HG03575 (cell line): Measurements from ENCODE around the gene PTGES.
"Not testable (repeated sequence)": the region's sequence is repeated elsewhere in the genome, so short reads cannot be mapped to it uniquely, and the experiment has no call there.

ENCODE experiments used
- ATAC-seq: cut with Tn5 transposase; IDR thresholded peaks from one replicate; pipeline ENCODE4 v1.9.1; 2021; ENCODE audit not compliant: unreplicated experiment, insufficient number of reproducible peaks, low FRiP score; ENCODE audit errors: extremely low read depth

Gene PTGES

DNA sequence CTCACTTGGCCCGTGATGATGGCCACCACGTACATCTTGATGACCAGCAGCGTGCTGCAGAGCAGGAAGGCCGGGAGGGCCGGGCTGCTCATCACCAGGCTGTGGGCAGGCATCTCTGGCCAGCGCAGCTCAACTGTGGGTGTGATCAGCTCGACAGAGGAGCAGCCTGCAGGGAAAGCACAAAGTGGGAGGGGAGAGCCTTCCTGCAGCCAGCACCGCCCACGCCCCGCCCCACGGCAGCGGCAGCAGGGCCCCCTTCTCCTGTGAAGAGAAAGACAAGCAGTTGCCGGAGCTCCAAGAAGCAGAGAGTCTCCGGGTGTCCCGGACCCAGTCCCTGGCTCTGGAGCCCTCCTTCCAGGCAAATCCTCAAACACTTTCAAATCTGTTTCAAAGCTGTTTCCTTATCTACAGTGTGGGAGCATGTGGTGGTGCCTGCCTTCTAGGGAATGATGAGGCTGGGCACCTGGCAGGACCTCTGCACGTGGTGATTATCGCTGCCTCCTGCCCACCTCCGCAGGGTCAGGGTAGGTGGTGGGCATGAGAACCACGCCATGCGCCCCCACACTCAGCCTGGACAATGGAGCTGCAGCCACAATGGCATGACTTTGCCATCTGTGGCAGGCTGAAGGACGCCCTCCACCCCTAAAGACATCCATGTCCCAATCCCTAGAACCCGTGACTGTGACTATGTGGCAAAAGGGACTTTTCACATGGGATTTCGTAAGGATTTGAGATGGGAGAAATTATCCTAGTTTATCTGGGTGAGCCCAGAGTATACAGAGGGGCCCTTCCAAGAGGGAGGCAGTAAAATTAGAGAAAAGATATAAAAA lies at the start of gene PTGES:
TSS of gene PTGES (minus strand) at position 143 of the 830 bp plus-strand sequence. CDS start at position 113, 30 bp downstream.
- ATAC-seq, result no peak

- no peak for ATAC-seq
Observed at GRCh38 chr9:129801504-129801903, 48.7 kb upstream of the PTGES start.

DNA sequence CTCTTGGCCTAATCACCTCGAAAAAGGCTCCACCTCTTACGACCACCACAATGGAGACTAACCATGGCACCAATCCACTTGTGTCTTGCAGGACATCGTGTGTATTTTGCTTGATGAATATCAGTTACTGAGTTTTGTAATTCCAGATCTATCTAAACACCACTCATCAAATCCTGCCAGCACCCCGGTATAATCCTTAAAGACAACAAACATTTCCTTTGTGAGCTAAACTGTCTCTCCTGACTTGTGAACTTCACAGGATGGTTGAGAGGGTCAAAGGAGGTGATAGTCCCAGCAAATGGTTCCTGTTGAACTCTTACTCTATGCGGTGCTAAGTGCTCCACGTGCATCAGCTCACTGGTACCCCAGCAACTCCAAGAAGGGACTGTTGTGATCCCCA lies 46.1 kb upstream of the PTGES start:
- no peak for ATAC-seq

GRCh38 chr9:129796029-129796428 lies 43.2 kb upstream of the PTGES start:
- ATAC-seq, result not testable (repeated sequence)

DNA sequence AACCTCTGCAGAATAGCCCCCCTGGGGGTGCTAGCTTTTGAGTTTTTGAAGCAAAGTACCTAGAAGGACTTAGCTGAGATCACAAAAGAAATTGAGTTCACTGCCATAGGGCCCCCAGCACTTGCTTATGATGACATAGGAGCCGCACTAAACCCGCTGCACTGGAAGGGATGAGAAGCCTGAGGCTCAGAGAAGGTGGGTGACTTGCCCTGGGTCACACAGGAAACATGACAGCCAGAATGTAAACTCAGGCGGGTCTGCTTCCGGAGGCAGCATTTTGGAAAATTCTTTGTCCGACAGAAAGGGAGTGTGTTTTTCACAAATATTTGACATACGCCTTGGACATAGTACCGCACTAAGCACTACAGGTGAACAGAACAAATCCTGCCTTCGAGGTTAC lies 41.7 kb upstream of the PTGES start:
- ATAC-seq, result no peak

DNA sequence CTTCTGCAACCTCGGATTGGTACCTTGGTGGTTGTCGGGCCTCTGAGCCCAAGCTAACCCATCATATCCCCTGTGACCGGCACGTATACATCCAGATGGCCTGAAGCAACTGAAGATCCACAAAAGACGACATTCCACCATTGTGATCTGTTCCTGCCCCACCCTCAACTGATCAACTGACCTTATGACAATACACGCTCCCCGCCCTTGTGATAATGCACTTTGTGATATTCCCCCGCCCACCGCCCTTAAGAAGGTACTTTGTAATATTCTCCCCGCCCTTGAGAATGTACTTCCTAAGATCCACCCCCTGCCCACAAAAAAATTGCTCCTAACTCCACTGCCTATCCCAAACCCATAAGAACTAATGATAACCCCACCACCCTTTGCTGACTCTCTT lies 33.6 kb upstream of the PTGES start:
- ATAC-seq, result no peak

DNA sequence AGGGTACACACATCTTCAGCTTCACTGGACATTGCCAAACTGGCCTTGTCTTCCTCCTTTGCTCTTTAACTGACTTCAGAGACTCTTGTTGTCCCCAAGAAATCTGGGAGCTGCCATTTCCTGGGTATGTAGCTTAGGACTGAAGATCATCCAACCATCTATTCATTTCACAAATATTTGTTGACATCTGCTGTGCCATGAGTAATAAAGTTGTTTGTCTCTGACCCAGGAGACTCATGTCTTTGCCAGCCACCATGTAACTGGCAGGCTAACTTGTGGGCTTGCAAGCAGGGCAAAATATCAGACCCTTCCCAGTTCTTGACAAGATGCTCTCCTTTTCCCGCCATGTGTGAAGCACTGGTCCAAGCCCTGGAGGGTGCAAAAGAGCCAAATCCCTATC lies 33.0 kb upstream of the PTGES start:
- ATAC-seq, result no peak

- not testable (repeated sequence) for ATAC-seq
Observed at GRCh38 chr9:129784970-129785369, 32.1 kb upstream of the PTGES start.

DNA sequence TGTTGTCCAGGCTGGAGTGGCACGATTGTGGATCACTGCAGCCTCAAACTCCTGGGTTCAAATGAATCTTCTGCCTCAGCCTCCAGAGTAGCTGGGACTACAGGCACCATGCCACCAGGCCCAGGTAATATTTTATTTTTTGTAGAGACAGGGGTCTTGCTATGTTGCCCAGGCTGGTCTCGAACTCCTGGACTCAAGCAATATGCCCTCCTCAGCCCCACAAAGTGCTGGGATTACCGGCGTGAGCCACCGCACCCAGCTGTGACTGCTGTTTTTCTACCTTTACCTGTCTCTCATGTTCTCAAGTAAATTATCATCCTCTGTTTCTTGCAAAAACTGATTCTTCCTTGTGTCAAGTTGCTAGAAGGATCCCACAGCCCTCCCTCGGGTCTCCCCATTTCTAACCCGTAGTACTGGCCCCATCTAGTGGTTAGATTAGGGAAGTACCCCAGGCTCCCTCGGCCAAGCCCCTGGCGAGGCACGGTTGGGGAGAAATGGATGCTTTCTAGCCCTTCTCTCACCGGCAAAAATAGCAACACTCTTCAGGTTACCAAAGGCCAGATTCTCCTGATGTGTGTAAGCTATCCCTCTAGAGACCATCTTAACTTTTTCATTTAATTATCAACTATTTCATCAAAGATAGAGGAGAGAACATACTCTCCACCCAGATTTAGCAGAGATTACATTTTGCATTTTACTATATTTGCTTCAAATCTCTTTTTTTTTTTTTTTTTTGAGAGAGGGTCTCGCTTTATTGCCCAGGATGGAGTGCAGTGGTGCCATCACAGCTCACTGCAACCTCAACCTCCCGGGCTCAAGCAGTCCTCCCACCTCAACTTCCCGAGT lies 30.9 kb upstream of the PTGES start:
- no peak for ATAC-seq

DNA sequence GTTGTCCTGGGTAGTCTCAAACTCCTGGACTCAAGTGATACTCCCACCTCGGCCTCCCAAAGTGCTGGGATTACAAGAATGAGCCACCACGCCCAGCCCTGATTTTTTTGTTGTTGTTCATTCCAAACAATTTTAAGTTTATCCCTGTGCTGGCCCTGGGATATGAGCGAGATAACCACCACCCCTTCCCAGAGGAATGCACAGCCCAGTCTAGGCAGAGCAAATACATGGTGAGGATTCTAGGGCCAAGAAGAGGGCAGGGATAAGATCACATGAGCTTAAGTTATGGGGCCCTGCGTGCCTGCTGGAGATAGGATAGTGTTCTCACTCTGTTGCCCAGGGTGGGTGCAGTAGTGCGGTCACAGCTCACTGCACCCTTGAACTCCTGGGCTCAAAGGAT lies 29.1 kb upstream of the PTGES start:
- ATAC-seq, result no peak

DNA sequence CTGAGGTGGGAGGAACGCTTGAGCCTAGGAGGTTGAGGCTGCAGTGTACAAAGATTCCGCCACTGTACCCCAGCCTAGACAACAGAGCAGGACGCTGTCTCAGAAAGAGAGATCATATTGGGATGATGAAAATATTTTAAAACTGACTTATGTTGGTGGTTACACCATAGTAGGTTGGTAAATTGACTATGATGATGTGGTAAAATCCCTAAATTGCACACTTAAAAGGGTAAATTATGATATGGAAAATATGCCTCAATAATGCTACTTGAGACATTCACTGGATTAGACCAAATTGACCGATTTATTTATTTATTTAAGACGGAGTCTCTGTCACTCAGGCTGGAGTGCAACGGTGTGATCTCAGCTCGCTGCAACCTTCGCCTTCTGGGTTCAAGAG lies 28.3 kb upstream of the PTGES start:
- ATAC-seq, result no peak

DNA sequence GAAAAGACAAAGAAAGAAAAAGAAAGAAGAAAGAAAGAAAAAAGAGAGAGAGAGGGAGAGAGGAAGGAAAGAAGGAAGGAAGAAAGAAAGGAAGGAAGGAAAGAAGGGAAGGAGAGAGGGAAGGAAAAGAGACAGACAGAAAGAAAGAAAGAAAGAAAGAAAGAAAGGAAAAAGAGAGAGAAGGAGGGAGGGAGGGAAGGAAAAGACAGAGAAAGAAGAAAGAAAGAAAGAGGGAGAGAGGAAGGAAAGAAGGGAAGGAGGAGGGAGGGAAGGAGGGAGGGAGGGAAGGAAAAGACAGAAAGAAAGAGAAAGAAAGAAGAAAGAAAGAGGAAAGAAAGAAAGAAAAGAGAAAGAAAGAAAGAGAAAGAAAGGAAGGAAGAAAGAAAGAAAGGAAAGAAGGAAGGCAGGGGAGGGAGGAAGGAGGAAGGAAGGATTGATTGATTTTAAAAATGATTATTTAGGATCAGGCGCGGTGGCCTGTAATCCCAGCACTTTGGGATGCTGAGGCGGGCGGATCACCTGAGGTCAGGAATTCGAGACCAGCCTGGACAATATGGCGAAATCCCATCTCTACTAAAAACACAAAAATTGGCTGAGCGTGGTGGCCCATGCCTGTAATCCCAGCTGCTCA lies 26.8 kb upstream of the PTGES start:
- ATAC-seq, result no peak

DNA sequence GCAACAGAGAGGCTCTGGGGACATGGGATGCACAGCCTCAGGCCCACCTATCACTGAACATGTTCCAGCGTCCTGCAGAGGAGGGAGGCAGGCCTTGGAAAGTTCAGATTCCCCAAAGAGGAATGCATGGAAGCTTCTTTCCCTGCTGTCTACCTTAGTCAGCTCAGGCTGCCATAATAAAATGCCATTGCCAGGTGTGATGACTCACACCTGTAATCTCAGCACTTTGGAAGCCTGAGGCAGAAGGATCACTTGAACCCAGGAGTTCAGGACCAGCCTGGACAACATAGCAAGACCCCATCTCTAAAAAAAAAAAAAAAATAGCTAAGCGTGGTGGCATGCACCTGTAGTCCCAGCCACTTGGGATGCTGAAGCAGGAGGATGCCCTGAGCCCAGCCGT lies 25.6 kb upstream of the PTGES start:
- ATAC-seq, result no peak

GRCh38 chr9:129777769-129778130 lies 24.9 kb upstream of the PTGES start:
- no peak for ATAC-seq

GRCh38 chr9:129776938-129777768 lies 24.3 kb upstream of the PTGES start:
- no peak for ATAC-seq

GRCh38 chr9:129776566-129776937 lies 23.7 kb upstream of the PTGES start:
- no peak for ATAC-seq

GRCh38 chr9:129776096-129776495 lies 23.3 kb upstream of the PTGES start:
- not testable (repeated sequence) for ATAC-seq

DNA sequence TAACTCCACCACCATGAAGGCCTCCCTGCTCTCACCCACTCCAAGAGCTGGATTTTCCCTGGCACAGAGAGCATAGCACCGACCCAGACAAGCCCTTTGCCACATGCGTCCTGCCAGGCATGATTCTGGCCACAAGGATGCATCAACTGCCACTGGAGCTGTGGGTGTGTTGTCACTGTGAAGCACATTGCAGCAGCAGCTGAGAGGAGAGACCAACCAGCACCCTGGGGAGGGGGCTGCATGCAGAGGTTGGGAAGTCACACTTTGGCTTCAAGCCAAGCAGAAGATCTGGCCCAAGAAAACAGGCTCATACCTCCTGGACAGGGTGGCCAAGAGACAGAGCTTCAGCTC lies 22.6 kb upstream of the PTGES start:
- no peak for ATAC-seq

- ATAC-seq, result no peak
Observed at GRCh38 chr9:129774791-129775447, 22.1 kb upstream of the PTGES start.
